ENCODE data around the gene GRK1. TPM values are rescaled to one million over a fixed set of nuclear protein-coding genes. Genes with fewer than 3 reads are reported as not detected.

GRK1 gene
- total RNA-seq, 4 donors from 2014 or later, result 0.88 to 1.7 TPM; not detected in 2

DNA sequence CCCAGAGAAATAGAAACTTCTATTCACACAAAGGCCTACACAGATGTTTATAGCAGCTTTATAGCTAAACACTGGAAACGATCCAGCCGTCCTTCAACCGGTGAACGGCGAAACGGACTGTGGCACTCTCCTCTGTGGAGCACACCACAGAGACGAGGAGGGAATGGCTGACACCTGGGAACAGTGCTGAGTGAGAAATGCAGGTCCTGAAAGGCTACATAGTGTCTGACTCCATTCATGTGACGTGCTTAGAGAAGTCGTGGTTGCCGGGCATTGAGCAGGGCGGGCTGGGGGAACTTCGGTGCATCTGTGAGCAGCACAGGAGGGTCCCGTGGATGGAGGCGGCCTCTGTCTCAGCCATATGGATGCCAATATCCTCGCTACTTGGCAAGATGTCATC is 3.1 kb upstream of the GRK1 start:
- no peak for TF ChIP-seq POLR2A (IDR thresholded peaks at IDR 0.05)
- TF ChIP-seq, protein P1, sequence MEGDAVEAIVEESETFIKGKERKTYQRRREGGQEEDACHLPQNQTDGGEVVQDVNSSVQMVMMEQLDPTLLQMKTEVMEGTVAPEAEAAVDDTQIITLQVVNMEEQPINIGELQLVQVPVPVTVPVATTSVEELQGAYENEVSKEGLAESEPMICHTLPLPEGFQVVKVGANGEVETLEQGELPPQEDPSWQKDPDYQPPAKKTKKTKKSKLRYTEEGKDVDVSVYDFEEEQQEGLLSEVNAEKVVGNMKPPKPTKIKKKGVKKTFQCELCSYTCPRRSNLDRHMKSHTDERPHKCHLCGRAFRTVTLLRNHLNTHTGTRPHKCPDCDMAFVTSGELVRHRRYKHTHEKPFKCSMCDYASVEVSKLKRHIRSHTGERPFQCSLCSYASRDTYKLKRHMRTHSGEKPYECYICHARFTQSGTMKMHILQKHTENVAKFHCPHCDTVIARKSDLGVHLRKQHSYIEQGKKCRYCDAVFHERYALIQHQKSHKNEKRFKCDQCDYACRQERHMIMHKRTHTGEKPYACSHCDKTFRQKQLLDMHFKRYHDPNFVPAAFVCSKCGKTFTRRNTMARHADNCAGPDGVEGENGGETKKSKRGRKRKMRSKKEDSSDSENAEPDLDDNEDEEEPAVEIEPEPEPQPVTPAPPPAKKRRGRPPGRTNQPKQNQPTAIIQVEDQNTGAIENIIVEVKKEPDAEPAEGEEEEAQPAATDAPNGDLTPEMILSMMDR (IDR thresholded peaks at IDR 0.05), result no peak
- no peaks in the 10 kb centered on the region for H3K4me1 ChIP-seq
- H3K4me3 ChIP-seq, result no peak overlapping the region
- no peaks in the 10 kb centered on the region for H3K27me3 ChIP-seq
- DNase-seq, result peak in 2 of 3 donors; percentile 34 to 41
- H3K9me3 ChIP-seq, result no peaks in the 10 kb centered on the region
- H3K36me3 ChIP-seq, result no peaks in the 10 kb centered on the region
- H3K27ac ChIP-seq, result no peak overlapping the region

DNA sequence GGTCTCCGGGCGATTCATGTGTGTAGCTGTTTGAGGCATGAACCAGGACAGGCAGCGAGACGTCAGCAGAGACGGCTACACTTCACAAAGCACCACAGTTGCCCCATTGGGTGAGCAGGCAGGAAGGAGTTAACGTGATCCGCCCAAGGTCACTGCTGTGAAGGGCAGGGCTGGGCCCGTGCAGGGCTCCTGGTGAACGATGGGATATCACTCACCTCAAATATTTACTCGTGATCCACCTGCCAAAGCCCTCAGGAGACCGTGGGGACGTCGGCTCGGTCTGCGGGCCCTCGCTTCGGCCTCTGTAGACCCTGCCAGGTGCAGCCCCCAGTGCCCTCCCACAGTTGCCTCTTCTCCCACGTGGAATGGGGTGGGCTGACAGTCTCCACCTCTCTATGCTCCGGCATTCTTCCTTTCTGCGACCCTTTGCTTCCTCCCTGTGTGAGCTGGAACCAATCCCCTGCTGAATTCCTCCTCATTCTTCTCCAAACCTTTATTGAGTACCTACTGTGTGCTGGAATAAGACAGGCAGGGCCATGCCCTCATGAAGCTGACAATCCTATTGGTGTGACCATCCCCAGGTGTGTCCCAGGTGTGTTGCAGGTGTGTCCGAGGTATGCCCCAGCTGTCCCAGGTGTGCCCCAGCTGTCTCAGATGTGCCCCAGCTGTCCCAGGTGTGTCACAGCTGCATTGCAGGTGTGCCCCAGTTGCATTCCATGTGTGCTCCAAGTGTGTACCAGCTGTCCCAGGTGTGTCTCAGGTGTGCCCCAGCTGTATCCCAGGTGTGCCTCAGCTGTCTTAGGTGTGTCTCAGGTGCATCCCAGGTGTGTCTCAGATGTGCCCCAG is 2.0 kb upstream of the GRK1 start:
- no peaks in the 10 kb centered on the region for H3K27me3 ChIP-seq
- H3K9me3 ChIP-seq, result no peaks in the 10 kb centered on the region
- peak in 2 of 3 donors; percentile 38 to 44 for DNase-seq
- no peak overlapping the region for H3K27ac ChIP-seq
- TF ChIP-seq POLR2A (IDR thresholded peaks at IDR 0.05), result no peak
- TF ChIP-seq, protein P1 (IDR thresholded peaks at IDR 0.05), result no peak
- H3K4me3 ChIP-seq, result no peak overlapping the region
- H3K4me1 ChIP-seq, result no peaks in the 10 kb centered on the region
- no peaks in the 10 kb centered on the region for H3K36me3 ChIP-seq

DNA sequence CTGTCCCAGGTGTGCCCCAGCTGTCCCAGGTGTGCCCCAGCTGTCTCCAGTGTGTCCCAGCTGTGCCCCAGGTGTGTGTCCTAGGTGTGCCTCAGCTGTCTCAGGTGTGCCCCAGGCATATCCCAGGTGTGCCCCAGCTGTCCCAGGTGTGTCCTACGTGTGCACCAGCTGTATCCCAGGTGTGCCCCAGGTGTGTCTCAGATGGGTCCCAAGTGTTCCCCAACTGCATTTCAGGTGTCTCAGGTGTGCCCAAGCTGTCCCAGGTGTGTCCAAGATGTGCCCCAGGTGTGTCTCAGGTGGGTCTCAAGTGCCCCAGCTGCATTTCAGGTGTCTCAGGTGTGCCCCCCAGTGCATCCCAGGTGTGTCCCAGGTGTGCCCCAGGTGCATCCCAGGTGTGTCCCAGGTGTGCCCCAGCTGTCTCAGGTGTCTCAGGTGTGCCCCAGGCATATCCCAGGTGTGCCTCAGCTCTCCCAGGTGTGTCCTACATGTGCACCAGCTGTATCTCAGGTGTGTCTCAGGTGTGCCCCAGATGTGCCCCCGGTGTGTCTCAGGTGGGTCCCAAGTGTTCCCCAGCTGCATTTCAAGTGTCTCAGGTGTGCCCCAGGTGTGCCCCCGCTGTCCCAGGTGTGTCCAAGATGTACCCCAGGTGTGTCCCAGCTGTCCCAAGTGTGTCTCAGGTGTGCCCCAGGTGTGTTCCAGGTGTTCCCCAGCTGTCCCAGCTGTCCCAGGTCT is 1.3 kb upstream of the GRK1 start:
- Histone ChIP-seq H3K4me3 (no peak overlapping the region), H3K27ac (no peak overlapping the region), H3K27me3 (no peaks in the 10 kb centered on the region), H3K4me1 (no peaks in the 10 kb centered on the region), H3K9me3 (no peaks in the 10 kb centered on the region), H3K36me3 (no peaks in the 10 kb centered on the region)
- TF ChIP-seq, protein P1 (IDR thresholded peaks at IDR 0.05), result no peak
- TF ChIP-seq POLR2A (IDR thresholded peaks at IDR 0.05), result no peak
- peak in 1 of 3 donors; percentile 29 for DNase-seq

DNA sequence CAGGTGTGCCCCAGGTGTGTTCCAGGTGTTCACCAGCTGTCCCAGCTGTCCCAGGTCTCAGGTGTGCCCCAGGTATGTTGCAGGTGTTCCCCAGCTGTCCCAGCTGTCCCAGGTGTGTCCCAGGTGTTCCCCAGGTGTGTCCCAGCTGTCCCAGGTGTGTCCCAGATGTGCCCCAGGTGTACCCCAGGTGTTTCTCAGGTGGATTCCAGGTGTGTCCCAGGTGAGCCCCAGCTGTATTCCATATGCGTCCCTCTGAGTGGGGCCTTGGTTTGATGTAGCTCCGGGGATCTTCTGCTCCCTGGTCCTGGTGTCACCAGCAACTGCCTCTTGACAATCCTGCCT is 719 bp upstream of the GRK1 start:
- Histone ChIP-seq H3K27me3 (no peaks in the 10 kb centered on the region), H3K4me3 (no peak overlapping the region), H3K9me3 (no peaks in the 10 kb centered on the region), H3K27ac (no peak overlapping the region), H3K4me1 (no peaks in the 10 kb centered on the region), H3K36me3 (no peaks in the 10 kb centered on the region)
- TF ChIP-seq POLR2A (IDR thresholded peaks at IDR 0.05), result no peak
- DNase-seq, result peak in 2 of 3 donors; percentile 13 to 28

DNA sequence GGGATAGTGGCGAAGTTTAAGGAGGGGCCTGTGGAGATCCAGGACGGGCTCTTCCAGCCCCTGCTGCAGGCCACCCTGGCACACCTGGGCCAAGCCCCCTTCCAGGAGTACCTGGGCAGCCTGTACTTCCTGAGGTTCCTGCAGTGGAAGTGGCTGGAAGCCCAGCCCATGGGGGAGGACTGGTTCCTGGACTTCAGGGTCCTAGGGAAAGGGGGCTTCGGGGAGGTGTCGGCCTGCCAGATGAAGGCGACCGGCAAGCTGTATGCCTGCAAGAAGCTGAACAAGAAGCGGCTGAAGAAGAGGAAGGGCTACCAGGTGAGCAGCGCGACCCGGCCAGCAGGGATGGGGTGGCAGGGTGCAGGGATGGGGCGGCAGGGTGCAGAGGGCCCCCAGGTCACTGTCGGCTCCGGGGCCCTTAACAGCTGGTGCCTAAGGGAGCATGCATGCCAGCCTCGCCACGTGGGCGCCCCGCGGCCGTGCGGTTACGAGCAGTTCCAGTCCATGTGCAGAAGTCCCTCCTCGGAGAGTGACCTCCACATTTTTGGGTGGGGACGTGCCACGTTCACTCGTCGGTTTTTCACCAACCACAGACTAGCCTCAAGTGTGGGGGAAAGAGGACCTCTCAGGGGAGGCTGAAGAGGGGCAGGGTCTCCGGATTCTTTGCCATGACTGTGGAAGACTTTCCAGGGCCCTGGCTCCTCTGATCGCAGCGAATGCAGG is 912 bp downstream of the GRK1 start:
- Histone ChIP-seq H3K36me3 (no peaks in the 10 kb centered on the region), H3K4me1 (no peaks in the 10 kb centered on the region), H3K4me3 (no peak overlapping the region), H3K27ac (no peak overlapping the region), H3K27me3 (no peaks in the 10 kb centered on the region), H3K9me3 (no peaks in the 10 kb centered on the region)
- DNase-seq, result peak in 2 of 3 donors; percentile 37 to 39
- TF ChIP-seq POLR2A (IDR thresholded peaks at IDR 0.05), result no peak
- TF ChIP-seq, protein P1 (IDR thresholded peaks at IDR 0.05), result no peak

Measured in Peyer's patch (tissue), 4 donors.